SK-MEL-5 (cell line): ENCODE measurements around the gene EXOC1L. TPM values are rescaled to one million over a fixed set of nuclear protein-coding genes. Genes with fewer than 3 reads are reported as not detected.

Experiments
- DNase-seq: peaks from one replicate; pipeline ENCODE4 v3.0.0-alpha.2; 2016; ENCODE audit warnings: low read depth, low spot score
- in situ Hi-C: cut with HindIII; loops from 2 replicates; pipeline ENCODE4 v1.10.0; 2016; ENCODE audit warnings: low sequenced_read_pairs, high pct_unique_total_duplicates, low pct_unique_long_range_greater_than_20kb
- polyA plus RNA-seq, 2 experiments: library from polyadenylated mRNA; depleted of rRNA; stranded (reverse); fragments of >200 nt; gene quantifications; 2 replicates each; pipeline ENCODE4 v1.2.3, GENCODE V29; 2015
- total RNA-seq: library from RNA; depleted of rRNA; stranded (reverse); fragments of >200 nt; shearing (Covaris generic); gene quantifications from 2 replicates; pipeline ENCODE4 v1.2.3, GENCODE V29; 2014; rRNA removed

The EXOC1L gene
- total RNA-seq: not detected in 2 replicates
- polyA plus RNA-seq (2015; cell fraction: cytosol; rRNA removed): not detected in 2 replicates
- not detected in 2 replicates for polyA plus RNA-seq (2015; cell fraction: nucleus; rRNA removed)

GRCh38 chr4:55819634-55820033, at the start of gene EXOC1L:
Gene EXOC1L (plus strand): TSS chr4:55819790. CDS start chr4:55820027, 237 bp downstream.
- DNase-seq: no peak
- in situ Hi-C loops: no loop called here

- in situ Hi-C loops: no loop called here
- no peak for DNase-seq
Measured at GRCh38 chr4:55770662-55771061, 48.9 kb upstream of the EXOC1L start.

- in situ Hi-C loops: no loop called here
Measured at GRCh38 chr4:55781341-55781740, 38.2 kb upstream of the EXOC1L start.

GRCh38 chr4:55781812-55782211, 37.8 kb upstream of the EXOC1L start:
- DNase-seq: no peak
- in situ Hi-C loops: no loop called here

More at GRCh38 chr4:55781341-55781740, 38.2 kb upstream of the EXOC1L start:
- no peak for DNase-seq

GRCh38 chr4:55783584-55783983, 36.0 kb upstream of the EXOC1L start:
- no peak for DNase-seq
- in situ Hi-C loops: no loop called here

GRCh38 chr4:55784747-55785146, 34.8 kb upstream of the EXOC1L start:
- DNase-seq: no peak
- in situ Hi-C loops: no loop called here

GRCh38 chr4:55791666-55792065, 27.9 kb upstream of the EXOC1L start:
- DNase-seq: no peak
- in situ Hi-C loops: no loop called here

- in situ Hi-C loops: no loop called here
- DNase-seq: no peak
Measured at GRCh38 chr4:55793479-55793878, 26.1 kb upstream of the EXOC1L start.

- no peak for DNase-seq
- in situ Hi-C loops: no loop called here
Measured at GRCh38 chr4:55794053-55794452, 25.5 kb upstream of the EXOC1L start.

- in situ Hi-C loops: no loop called here
- no peak for DNase-seq
Measured at GRCh38 chr4:55795341-55795740, 24.2 kb upstream of the EXOC1L start.

- in situ Hi-C loops: no loop called here
- DNase-seq: no peak
Measured at GRCh38 chr4:55801498-55801897, 18.1 kb upstream of the EXOC1L start.

- in situ Hi-C loops: no loop called here
- DNase-seq: no peak
Measured at GRCh38 chr4:55807556-55807955, 12.0 kb upstream of the EXOC1L start.

- DNase-seq: no peak
- in situ Hi-C loops: no loop called here
Measured at GRCh38 chr4:55808186-55808585, 11.4 kb upstream of the EXOC1L start.

GRCh38 chr4:55808632-55809031, 11.0 kb upstream of the EXOC1L start:
- in situ Hi-C loops: no loop called here

GRCh38 chr4:55817691-55818090, 1.9 kb upstream of the EXOC1L start:
- in situ Hi-C loops: no loop called here
- no peak for DNase-seq

More at GRCh38 chr4:55808632-55809031, 11.0 kb upstream of the EXOC1L start:
- no peak for DNase-seq

- in situ Hi-C loops: no loop called here
- no peak for DNase-seq
Measured at GRCh38 chr4:55820279-55820678, 689 bp downstream of the EXOC1L start.

- DNase-seq: no peak
- in situ Hi-C loops: no loop called here
Measured at GRCh38 chr4:55822329-55822728, 2.7 kb downstream of the EXOC1L start.

GRCh38 chr4:55824865-55825264, 5.3 kb downstream of the EXOC1L start:
- no peak for DNase-seq
- in situ Hi-C loops: no loop called here

GRCh38 chr4:55826986-55827385, 7.4 kb downstream of the EXOC1L start:
- DNase-seq: no peak
- in situ Hi-C loops: no loop called here

- in situ Hi-C loops: no loop called here
- no peak for DNase-seq
Measured at GRCh38 chr4:55827582-55827981, 8.0 kb downstream of the EXOC1L start.
